CD14-positive monocyte (primary cell): ENCODE results near the gene ADGRG6. TPM values are rescaled to one million over a fixed set of nuclear protein-coding genes. Genes with fewer than 3 reads are reported as not detected.

ENCODE experiments used
- DNase-seq, 3 donors: peaks; one replicate each; pipeline ENCODE4 v3.0.0-alpha.2; 2011 to 2022
- H2AFZ ChIP-seq: 2 replicates; pipeline ENCODE4 v1.6.0; 2012; ENCODE audit warnings: mild to moderate bottlenecking, low read depth, low read length, inconsistent platforms; ENCODE audit not compliant: insufficient read depth, poor library complexity, severe bottlenecking
- H3K27ac ChIP-seq, 2 donors: 1 replicate in 1 of 2; 2 replicates in 1 of 2; pipeline ENCODE4 v1.5.1; 2012 to 2013; ENCODE audit warnings: low read length in 2 of 2, control low read depth in 1 of 2, inconsistent platforms in 1 of 2, low read depth in 1 of 2, mild to moderate bottlenecking in 1 of 2
- H3K27me3 ChIP-seq, 2 donors: one replicate each; pipeline versions ENCODE4 v1.6.0 to v1.6.1; 2011 to 2013; ENCODE audit warnings: low read length in 2 of 2; ENCODE audit not compliant: control insufficient read depth in 2 of 2, insufficient read depth in 2 of 2
- H3K36me3 ChIP-seq, 2 donors: replicated peaks in 1 of 2; 1 replicate in 1 of 2; 2 replicates in 1 of 2; pipeline versions ENCODE4 v1.5.1 to v1.6.1; 2012 to 2013; ENCODE audit warnings: low read length in 2 of 2, control low read depth in 1 of 2, inconsistent platforms in 1 of 2, mild to moderate bottlenecking in 1 of 2; ENCODE audit not compliant: insufficient read depth in 2 of 2, control insufficient read depth in 1 of 2
- H3K4me1 ChIP-seq, 2 donors: 1 replicate in 1 of 2; 2 replicates in 1 of 2; pipeline versions ENCODE4 v1.5.1 to v1.6.1; 2012 to 2013; ENCODE audit warnings: low read length in 2 of 2, control low read depth in 1 of 2, inconsistent platforms in 1 of 2, mild to moderate bottlenecking in 1 of 2, moderate library complexity in 1 of 2; ENCODE audit not compliant: insufficient read depth in 2 of 2, control insufficient read depth in 1 of 2
- H3K4me2 ChIP-seq: replicated peaks from 2 replicates; pipeline ENCODE3; 2012; ENCODE audit warnings: low read length, moderate library complexity, mild to moderate bottlenecking; ENCODE audit not compliant: poor library complexity, severe bottlenecking; ENCODE audit errors: extremely low read depth
- H3K4me3 ChIP-seq, 3 experiments: fragments of 200-600 bp in 1 of 3; sonication (generic) in 1 of 3; replicated peaks in 1 of 3; 1 replicate in 2 of 3; 2 replicates in 1 of 3; pipeline ENCODE4 v1.5.1; 2011 to 2013; ENCODE audit warnings: low read length in 3 of 3, mild to moderate bottlenecking in 3 of 3, control low read depth in 2 of 3, low read depth in 2 of 3, inconsistent platforms in 1 of 3, moderate library complexity in 1 of 3
- H3K79me2 ChIP-seq: 2 replicates; pipeline ENCODE4 v1.6.0; 2012; ENCODE audit warnings: mild to moderate bottlenecking, control low read depth, inconsistent platforms, low read length, moderate library complexity; ENCODE audit not compliant: insufficient read depth
- H3K9ac ChIP-seq: 2 replicates; pipeline ENCODE4 v1.6.0; 2017; ENCODE audit warnings: low read length, mild to moderate bottlenecking; ENCODE audit not compliant: insufficient read depth, poor library complexity, severe bottlenecking
- H3K9me3 ChIP-seq, 2 donors: replicated peaks in 1 of 2; 1 replicate in 1 of 2; 2 replicates in 1 of 2; pipeline versions ENCODE4 v1.5.1 to v1.6.1; 2012 to 2013; ENCODE audit warnings: low read length in 2 of 2, control low read depth in 1 of 2; ENCODE audit not compliant: control insufficient read depth in 1 of 2, insufficient read depth in 1 of 2
- H4K20me1 ChIP-seq: 2 replicates; pipeline ENCODE4 v1.6.0; 2012; ENCODE audit warnings: mild to moderate bottlenecking, low read length, control low read depth, moderate library complexity; ENCODE audit not compliant: insufficient read depth
- H3K27ac Mint-ChIP-seq, 7 donors: one replicate each; pipeline ENCODE4 v1.8.0; 2020; ENCODE audit warnings: mild to moderate bottlenecking in 7 of 7, mixed read lengths in 7 of 7, moderate library complexity in 6 of 7, inconsistent platforms in 2 of 7
- H3K27me3 Mint-ChIP-seq, 3 donors: one replicate each; pipeline ENCODE4 v1.8.0; 2021 to 2022; ENCODE audit warnings: low read depth in 3 of 3, mild to moderate bottlenecking in 3 of 3, mixed read lengths in 3 of 3, moderate library complexity in 3 of 3, inconsistent platforms in 1 of 3
- H3K36me3 Mint-ChIP-seq, 2 donors: one replicate each; pipeline ENCODE4 v1.8.0; 2020; ENCODE audit warnings: mixed read lengths in 2 of 2, inconsistent platforms in 1 of 2, mild to moderate bottlenecking in 1 of 2
- H3K4me1 Mint-ChIP-seq: one replicate; pipeline ENCODE4 v1.8.0; 2020; ENCODE audit warnings: mild to moderate bottlenecking, mixed read lengths
- H3K4me3 Mint-ChIP-seq, 2 donors: one replicate each; pipeline ENCODE4 v1.8.0; 2020; ENCODE audit warnings: mild to moderate bottlenecking in 2 of 2, mixed read lengths in 2 of 2, moderate library complexity in 1 of 2
- H3K9me3 Mint-ChIP-seq, 7 donors: one replicate each; pipeline ENCODE4 v1.8.0; 2020 to 2022; ENCODE audit warnings: mixed read lengths in 7 of 7, mild to moderate bottlenecking in 6 of 7, moderate library complexity in 6 of 7, inconsistent platforms in 2 of 7
- CTCF ChIP-seq: fragments of 200-600 bp; IDR thresholded peaks from one replicate; pipeline ENCODE4 v1.8.0; 2022; ENCODE audit warnings: antibody characterized with exemption, mild to moderate bottlenecking
- WGBS: methylation state at CpG from one replicate; pipeline ENCODE4 v1.1.5; 2013; ENCODE audit warnings: missing lambda C conversion rate; ENCODE audit not compliant: insufficient coverage; 5-methylcytosine and 5-hydroxymethylcytosine counted together
- intact Hi-C, 2 donors: fragments of 100-400 bp; cut with micrococcal nuclease; formaldehyde crosslinking; loops; one replicate each; pipeline versions ENCODE4 v1.15.0 to v1.15.1; 2023
- polyA plus RNA-seq, 3 donors: library from polyadenylated mRNA; depleted of rRNA in 1 of 3; unstranded in 2 of 3; stranded (reverse) in 1 of 3; fragments of 300-500 nt in 2 of 3; fragments of >200 nt in 1 of 3; fragmentation: Illumina TruSeq in 2 of 3; gene quantifications; 1 replicate in 2 of 3; 2 replicates in 1 of 3; pipeline ENCODE4 v1.2.3, GENCODE V29; 2012 to 2021

The ADGRG6 gene
- polyA plus RNA-seq, 3 donors: 0.18 to 0.31 TPM; not detected in 1

DNA sequence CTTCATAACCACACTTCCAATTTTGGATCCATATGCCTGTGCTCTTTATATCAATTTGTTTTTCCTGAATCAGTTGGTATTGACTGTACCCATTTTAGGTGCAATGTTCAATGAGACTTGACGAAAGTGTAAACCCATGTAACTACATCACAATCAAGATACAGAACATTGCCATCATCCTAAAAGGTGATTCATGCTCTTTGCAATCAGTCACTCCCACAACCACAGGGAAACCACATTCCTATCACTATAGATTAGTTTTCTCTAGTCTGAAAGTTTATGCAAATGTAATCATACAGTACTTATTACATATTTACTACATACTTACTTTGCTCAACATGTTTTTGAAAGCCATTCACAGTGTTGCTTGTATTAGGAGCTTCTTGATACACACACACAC is 167.4 kb downstream of the ADGRG6 start:
- no peak for DNase-seq
- no peak overlapping the region for H3K4me3 Mint-ChIP-seq
- no peaks in the 10 kb centered on the region for H3K36me3 Mint-ChIP-seq
- Histone ChIP-seq H3K4me2 (no peak overlapping the region), H3K27me3 (no peaks in the 10 kb centered on the region), H4K20me1 (no peaks in the 10 kb centered on the region), H3K9ac (no peak overlapping the region), H3K36me3 (no peaks in the 10 kb centered on the region), H3K4me3 (no peak overlapping the region), H3K79me2 (no peaks in the 10 kb centered on the region), H3K9me3 (no peaks in the 10 kb centered on the region), H3K27ac (no peak overlapping the region), H2AFZ (no peak overlapping the region), H3K4me1 (no peaks in the 10 kb centered on the region)
- WGBS: no CpG with 5 or more reads among the region's 1 CpG
- peaks cover 0 to 2% (median 0%) of the 10 kb centered on the region in 3 donors for H3K27me3 Mint-ChIP-seq
- TF ChIP-seq CTCF: no peak
- no peak overlapping the region for H3K27ac Mint-ChIP-seq
- H3K4me1 Mint-ChIP-seq: no peaks in the 10 kb centered on the region
- no peaks in the 10 kb centered on the region for H3K9me3 Mint-ChIP-seq
- intact Hi-C loops: no loop called here

GRCh38 chr6:142470421-142470820 is 168.6 kb downstream of the ADGRG6 start:
- intact Hi-C loops: loop anchor here in 1 of 2 donors (10.0 kb wide), 1 partner anchor 954 kb away; no protein-coding TSS in a partner anchor
- Mint-ChIP-seq H3K4me1 (no peaks in the 10 kb centered on the region), H3K27ac (no peak overlapping the region), H3K9me3 (no peaks in the 10 kb centered on the region), H3K27me3 (peaks cover 0 to 2% (median 0%) of the 10 kb centered on the region in 3 donors), H3K4me3 (no peak overlapping the region), H3K36me3 (no peaks in the 10 kb centered on the region)
- H3K27ac ChIP-seq: no peak overlapping the region
- no peaks in the 10 kb centered on the region for H3K79me2 ChIP-seq
- no peak overlapping the region for H3K9ac ChIP-seq
- no peak overlapping the region for H3K4me2 ChIP-seq
- no peaks in the 10 kb centered on the region for H4K20me1 ChIP-seq
- no CpG with 5 or more reads among the region's 1 CpG for WGBS
- H3K4me1 ChIP-seq: no peaks in the 10 kb centered on the region
- DNase-seq: no peak
- H3K9me3 ChIP-seq: no peaks in the 10 kb centered on the region
- no peak for TF ChIP-seq CTCF
- no peaks in the 10 kb centered on the region for H3K36me3 ChIP-seq
- H3K4me3 ChIP-seq: no peak overlapping the region
- no peak overlapping the region for H2AFZ ChIP-seq
- H3K27me3 ChIP-seq: no peaks in the 10 kb centered on the region
